Ectodermal cell (in vitro differentiated cells): ENCODE results near the gene ZNF574.

Experiments
- H3K27ac ChIP-seq: 2 replicates; pipeline ENCODE4 v1.7.0; 2013; ENCODE audit warnings: mild to moderate bottlenecking, low read depth, low read length; ENCODE audit not compliant: insufficient read depth, poor library complexity, severe bottlenecking
- H3K27me3 ChIP-seq: 2 replicates; pipeline ENCODE4 v1.7.0; 2013; ENCODE audit warnings: mild to moderate bottlenecking, low read length; ENCODE audit not compliant: insufficient read depth, control insufficient read depth, poor library complexity, severe bottlenecking
- H3K36me3 ChIP-seq: one replicate; pipeline ENCODE4 v1.7.0; 2013; ENCODE audit warnings: low read length; ENCODE audit not compliant: control insufficient read depth, insufficient read depth
- H3K4me1 ChIP-seq: one replicate; pipeline ENCODE4 v1.7.0; 2013; ENCODE audit warnings: low read length; ENCODE audit not compliant: control insufficient read depth, insufficient read depth
- H3K4me3 ChIP-seq: 2 replicates; pipeline ENCODE4 v1.7.0; 2013; ENCODE audit warnings: low read depth, low read length, control low read depth; ENCODE audit not compliant: insufficient read depth
- H3K9me3 ChIP-seq: 2 replicates; pipeline ENCODE4 v1.7.0; 2013; ENCODE audit warnings: mild to moderate bottlenecking, low read length, moderate library complexity; ENCODE audit not compliant: control insufficient read depth
- WGBS, 2 experiments: methylation state at CpG; one replicate each; pipeline ENCODE4 v1.1.7; 2013; ENCODE audit warnings: missing lambda C conversion rate in 2 of 2; 5-methylcytosine and 5-hydroxymethylcytosine counted together

ZNF574 gene

DNA sequence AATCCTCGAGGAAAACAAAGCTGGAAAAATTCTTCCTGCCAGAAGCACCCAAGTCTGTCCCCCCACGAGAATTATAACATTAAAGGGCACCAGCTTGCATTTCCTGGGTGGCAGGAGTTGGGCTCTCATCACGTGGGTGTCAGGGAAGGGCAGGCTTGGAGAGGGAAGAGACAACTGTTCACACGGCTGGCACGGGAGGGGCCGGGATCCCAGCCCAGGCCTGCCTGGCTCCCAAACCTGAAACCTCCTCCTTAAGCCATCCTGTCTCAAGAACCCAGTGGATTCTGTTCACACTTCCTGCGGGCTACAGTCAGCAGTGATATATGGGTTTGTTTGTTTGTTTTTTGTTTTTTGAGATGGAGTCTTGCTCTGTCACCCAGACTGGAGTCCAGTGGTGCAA, 18.1 kb upstream of the ZNF574 start:
- H3K36me3 ChIP-seq = peaks cover 47% of the 10 kb centered on the region
- no peaks in the 10 kb centered on the region for H3K4me1 ChIP-seq
- no peaks in the 10 kb centered on the region for H3K9me3 ChIP-seq
- no peaks in the 10 kb centered on the region for H3K27me3 ChIP-seq
- no peak overlapping the region for H3K4me3 ChIP-seq
- 93 to 96% methylated on average over 7 of the region's 7 CpGs for WGBS, 2 experiments
- H3K27ac ChIP-seq = no peak overlapping the region

DNA sequence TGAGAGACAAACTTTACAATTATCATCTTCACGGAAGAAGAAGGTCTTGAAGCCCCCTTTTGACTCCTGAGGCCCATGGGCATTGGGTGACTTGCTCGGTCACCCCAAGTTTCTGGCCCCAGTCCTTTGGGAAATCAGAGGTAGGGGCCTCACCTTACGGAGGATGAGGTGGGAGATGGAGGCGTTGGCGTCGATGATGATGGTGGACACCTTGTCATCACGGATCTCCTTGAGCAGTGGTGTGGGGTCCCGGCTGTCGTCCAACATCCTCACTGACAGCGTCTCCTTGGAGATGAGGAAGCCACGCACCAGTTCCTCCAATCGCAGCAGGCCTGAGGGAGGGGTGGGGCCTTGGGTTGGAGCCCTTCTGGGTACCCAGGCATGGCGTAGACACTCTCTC, 16.8 kb upstream of the ZNF574 start:
- Histone ChIP-seq H3K27me3 (no peaks in the 10 kb centered on the region), H3K36me3 (peaks cover 39% of the 10 kb centered on the region), H3K4me3 (no peak overlapping the region), H3K9me3 (no peaks in the 10 kb centered on the region), H3K4me1 (no peaks in the 10 kb centered on the region), H3K27ac (no peak overlapping the region)
- 95 to 96% methylated on average over 13 of the region's 13 CpGs for WGBS, 2 experiments

DNA sequence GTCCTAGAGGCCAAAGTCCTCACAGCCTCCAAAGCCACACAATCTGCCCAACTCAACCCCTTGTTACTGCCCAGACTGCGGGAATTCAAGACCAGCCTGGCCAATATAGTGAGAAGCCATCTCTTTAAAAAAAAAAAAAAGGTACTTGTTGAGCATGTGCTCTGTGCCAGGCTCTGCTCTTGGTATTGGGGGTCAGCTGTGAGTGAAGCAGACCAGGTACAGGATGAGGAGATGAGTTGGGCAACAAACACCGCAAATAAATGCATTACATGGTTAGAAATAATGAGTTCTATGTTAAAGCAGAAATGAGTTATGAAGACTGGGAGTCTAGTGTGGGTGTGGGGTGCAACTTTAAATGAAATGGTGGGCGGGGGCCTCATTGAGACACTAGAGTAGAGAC, 15.8 kb upstream of the ZNF574 start:
- peaks cover 41% of the 10 kb centered on the region for H3K36me3 ChIP-seq
- no peaks in the 10 kb centered on the region for H3K27me3 ChIP-seq

DNA sequence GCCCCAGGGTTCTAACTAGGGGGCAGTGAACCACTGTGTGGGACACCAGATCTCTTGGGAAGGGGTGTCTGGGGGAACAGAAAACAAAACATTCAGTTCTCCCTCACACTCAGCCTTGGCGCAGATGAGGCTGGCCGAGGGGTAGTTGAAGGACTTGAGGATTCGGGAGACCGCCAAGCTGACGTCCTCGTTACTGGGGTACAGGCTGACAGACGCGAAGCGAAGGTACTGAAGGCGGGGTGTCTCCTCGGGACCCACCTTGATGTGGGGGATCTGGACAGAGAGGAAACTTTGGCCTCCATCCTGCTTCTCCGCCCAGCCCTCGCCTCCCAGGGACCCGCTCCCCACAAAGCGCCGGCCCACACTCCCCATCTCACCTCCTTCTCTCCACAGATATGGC, 13.6 kb upstream of the ZNF574 start:
- Histone ChIP-seq H3K27me3 (no peaks in the 10 kb centered on the region), H3K27ac (no peak overlapping the region), H3K36me3 (peaks cover 30% of the 10 kb centered on the region), H3K9me3 (no peaks in the 10 kb centered on the region), H3K4me1 (no peaks in the 10 kb centered on the region), H3K4me3 (no peak overlapping the region)
- WGBS, 2 experiments = 95 to 96% methylated on average over 16 of the region's 16 CpGs

More for the DNA sequence above, 15.8 kb upstream of the ZNF574 start:
- Histone ChIP-seq H3K9me3 (no peaks in the 10 kb centered on the region), H3K4me1 (no peaks in the 10 kb centered on the region), H3K4me3 (no peak overlapping the region), H3K27ac (no peak overlapping the region)
- 93% methylated on average over 3 of the region's 3 CpGs for WGBS, 2 experiments

DNA sequence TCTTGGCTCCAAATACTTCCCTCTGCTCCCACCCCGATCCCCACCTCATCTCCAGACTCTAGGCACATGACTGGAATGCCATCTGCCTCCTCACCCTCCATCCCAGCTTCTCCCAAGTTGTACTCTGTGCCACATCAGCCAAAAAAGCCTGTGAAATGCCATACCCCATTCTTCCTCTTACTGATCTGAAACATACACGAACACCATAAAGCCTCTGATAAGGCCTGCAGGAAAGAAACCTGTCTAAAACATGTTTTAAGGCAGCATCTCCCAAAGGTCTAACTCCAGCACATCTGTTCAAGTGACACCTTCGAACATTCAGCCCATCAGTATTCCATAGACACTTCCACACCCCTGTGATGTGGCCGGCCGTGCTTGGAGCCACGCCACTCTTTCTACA, 11.5 kb upstream of the ZNF574 start:
- H3K36me3 ChIP-seq = peaks cover 26% of the 10 kb centered on the region
- peaks cover 12% of the 10 kb centered on the region for H3K4me1 ChIP-seq
- no peaks in the 10 kb centered on the region for H3K27me3 ChIP-seq
- H3K27ac ChIP-seq = no peak overlapping the region
- H3K9me3 ChIP-seq = no peaks in the 10 kb centered on the region
- WGBS, 2 experiments = 94% methylated on average over 6 of the region's 6 CpGs
- H3K4me3 ChIP-seq = no peak overlapping the region

DNA sequence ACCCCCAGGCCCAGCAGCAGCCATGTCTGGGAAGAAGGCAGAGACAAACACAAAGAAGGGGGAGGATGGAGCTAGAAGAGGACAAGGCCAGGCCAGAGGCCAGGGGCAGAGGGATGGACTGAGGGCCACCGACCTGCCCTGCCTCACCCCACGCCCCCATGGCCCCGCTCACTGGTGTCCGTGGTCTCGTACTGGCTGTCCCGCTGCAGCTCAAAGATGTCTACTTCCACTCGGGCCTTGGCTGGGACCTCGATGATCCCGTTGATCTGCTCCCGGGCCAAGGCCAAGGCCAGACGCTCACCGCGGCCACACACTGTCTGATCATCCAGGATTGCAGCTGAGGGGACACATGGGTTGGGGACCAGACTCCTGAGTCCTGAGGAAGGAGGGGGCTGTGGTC, 10.9 kb upstream of the ZNF574 start:
- no peak overlapping the region for H3K27ac ChIP-seq
- no peaks in the 10 kb centered on the region for H3K27me3 ChIP-seq
- no peaks in the 10 kb centered on the region for H3K9me3 ChIP-seq
- peaks cover 21% of the 10 kb centered on the region for H3K36me3 ChIP-seq
- 96 to 97% methylated on average over 13 of the region's 13 CpGs for WGBS, 2 experiments
- H3K4me3 ChIP-seq = no peak overlapping the region
- peaks cover 12% of the 10 kb centered on the region for H3K4me1 ChIP-seq

DNA sequence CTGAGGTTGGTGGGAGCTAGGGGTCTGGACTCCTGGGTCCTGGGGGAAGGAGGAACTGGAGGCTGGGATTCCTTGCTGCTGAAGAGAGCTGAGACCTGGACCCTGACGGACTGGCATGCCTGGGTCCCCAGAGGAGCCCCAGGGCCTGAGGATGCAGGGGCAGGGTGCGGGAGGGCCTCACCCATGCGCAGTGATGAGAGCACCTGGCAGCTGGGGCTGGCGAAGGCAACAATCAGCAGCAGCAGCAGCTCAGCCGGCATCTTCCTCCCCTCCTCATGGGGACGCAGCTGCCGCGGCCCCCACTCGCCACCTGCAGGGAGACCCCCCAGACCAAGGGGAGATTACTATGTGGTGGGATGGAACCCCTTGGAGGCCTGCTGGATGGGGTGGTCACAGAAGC, 10.5 kb upstream of the ZNF574 start:
- Histone ChIP-seq H3K4me1 (peaks cover 16% of the 10 kb centered on the region), H3K27me3 (no peaks in the 10 kb centered on the region), H3K36me3 (peaks cover 21% of the 10 kb centered on the region), H3K4me3 (no peak overlapping the region), H3K9me3 (no peaks in the 10 kb centered on the region), H3K27ac (no peak overlapping the region)
- WGBS, 2 experiments = 93 to 97% methylated on average over 9 of the region's 9 CpGs

DNA sequence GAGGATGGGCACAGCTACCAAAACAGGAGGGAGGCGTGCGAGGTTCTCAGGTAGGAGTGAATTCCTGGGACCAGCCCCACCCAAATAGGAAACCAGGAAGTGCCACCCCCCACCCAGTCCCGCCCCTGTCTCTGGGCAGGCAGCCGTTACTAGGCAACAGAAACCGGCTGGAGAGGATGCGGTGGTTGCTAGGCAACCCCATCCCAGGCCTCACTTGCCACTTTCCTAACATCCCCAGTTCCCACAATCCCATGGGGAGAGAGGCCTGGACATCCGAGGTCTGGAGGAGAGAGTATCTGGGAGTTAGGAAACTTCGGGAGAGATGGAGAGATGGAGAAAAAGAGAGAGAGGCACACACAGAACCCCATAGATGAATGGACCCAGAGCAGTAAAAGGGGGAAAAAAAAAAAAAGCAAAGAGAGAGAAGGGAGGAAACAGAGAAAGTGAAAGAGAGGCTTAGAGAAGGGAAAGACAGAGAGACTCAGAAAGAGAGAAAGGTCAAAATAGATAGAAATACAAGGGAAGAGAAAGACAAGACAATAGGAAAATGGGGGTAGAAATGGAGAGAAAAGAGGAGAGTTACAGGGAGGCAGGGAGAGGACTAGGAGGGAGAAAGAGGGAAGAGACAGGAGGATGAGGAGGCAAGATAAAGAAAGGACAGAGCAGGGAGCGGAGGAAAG, 9.8 kb upstream of the ZNF574 start:
- no peaks in the 10 kb centered on the region for H3K27me3 ChIP-seq
- H3K9me3 ChIP-seq = no peaks in the 10 kb centered on the region
- no peak overlapping the region for H3K4me3 ChIP-seq
- H3K27ac ChIP-seq = no peak overlapping the region
- WGBS, 2 experiments = 75 to 77% methylated on average over 9 of the region's 9 CpGs
- peaks cover 21% of the 10 kb centered on the region for H3K36me3 ChIP-seq
- peaks cover 20% of the 10 kb centered on the region for H3K4me1 ChIP-seq

DNA sequence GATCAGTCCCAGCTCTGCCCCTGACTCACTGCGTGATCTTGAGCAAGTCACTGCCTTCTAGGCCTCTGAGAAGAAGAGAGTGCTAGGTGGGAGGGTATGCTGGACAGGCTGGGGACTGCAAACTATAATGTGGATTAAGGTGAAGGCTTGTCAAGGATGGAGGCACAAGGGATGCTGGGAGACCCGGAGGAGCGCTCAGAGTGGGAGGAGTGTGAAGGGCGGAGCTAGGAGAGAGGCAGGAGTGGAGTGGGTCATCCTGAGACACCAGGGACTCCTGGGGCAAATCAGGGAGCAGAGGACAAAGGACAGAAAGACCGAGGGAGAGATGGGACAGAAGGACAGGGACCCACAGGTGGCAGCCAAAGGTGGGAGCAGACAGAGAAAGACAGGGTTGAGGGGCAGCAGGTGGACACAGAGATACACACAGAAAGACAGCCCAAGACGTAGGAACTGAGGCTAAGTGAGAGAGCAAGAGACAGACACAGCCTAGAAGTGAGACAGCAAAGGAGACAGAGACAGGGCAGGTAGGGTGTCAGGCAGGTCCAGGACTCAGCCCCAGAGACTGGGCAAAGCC, 8.6 kb upstream of the ZNF574 start:
- Histone ChIP-seq H3K36me3 (peaks cover 10% of the 10 kb centered on the region), H3K4me1 (peaks cover 20% of the 10 kb centered on the region), H3K4me3 (no peak overlapping the region), H3K27ac (no peak overlapping the region), H3K27me3 (no peaks in the 10 kb centered on the region), H3K9me3 (no peaks in the 10 kb centered on the region)
- WGBS, 2 experiments = 84 to 90% methylated on average over 6 of the region's 6 CpGs

DNA sequence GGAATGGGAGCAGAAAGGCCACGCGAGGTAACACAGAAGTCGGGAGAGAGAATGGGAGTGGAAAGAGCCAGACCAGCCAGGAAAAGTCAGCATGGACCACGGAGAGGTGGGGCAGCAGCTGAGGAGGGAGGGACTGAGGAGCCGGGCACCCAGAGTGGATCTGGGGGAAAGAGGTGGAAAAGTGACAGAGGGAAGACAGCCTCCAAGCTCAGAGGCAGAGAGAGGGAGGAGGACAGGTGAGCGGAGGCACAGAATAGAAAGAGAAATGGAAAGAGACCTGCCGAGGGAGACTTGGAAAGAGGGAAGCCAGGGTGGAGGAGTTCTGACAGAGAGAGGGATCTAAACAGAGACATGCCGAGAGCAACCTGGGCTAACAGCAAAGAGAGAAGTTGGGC, 7.6 kb upstream of the ZNF574 start:
- H3K27me3 ChIP-seq = no peaks in the 10 kb centered on the region
- no peak overlapping the region for H3K27ac ChIP-seq
- peaks cover 20% of the 10 kb centered on the region for H3K4me1 ChIP-seq
- peak overlapping the region; percentile 51 for H3K4me3 ChIP-seq
- peaks cover 7% of the 10 kb centered on the region for H3K36me3 ChIP-seq
- H3K9me3 ChIP-seq = no peaks in the 10 kb centered on the region
- WGBS, 2 experiments = 26 to 27% methylated on average over 8 of the region's 8 CpGs
